ENCODE measurements around the gene IER5L.

The IER5L gene

DNA sequence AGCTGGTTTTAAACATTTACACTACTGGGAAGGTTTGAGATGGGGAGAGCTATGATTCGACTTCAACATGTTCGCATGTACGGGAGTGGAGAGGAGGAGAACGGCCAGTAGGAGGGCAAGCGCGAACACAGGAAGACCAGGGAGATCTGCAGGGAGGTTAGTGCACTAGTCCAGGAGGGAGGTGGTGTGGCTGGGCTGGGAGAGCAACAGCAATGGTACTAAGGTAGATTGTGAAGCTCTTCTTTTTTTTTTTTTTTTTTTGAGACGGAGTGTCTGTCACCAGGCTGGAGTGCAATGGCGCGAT lies 16.6 kb downstream of the IER5L start:
- no peak for DNase-seq (ENCODE audit: low read depth in 1 of 2, low spot score in 1 of 2)
- no peak for TF ChIP-seq JUND (IDR thresholded peaks at IDR 0.05; ENCODE audit: low read depth)
- in situ Hi-C loops (cut with HindIII; ENCODE audit: low pct_unique_long_range_greater_than_20kb, low sequenced_read_pairs), result no loop called here

DNA sequence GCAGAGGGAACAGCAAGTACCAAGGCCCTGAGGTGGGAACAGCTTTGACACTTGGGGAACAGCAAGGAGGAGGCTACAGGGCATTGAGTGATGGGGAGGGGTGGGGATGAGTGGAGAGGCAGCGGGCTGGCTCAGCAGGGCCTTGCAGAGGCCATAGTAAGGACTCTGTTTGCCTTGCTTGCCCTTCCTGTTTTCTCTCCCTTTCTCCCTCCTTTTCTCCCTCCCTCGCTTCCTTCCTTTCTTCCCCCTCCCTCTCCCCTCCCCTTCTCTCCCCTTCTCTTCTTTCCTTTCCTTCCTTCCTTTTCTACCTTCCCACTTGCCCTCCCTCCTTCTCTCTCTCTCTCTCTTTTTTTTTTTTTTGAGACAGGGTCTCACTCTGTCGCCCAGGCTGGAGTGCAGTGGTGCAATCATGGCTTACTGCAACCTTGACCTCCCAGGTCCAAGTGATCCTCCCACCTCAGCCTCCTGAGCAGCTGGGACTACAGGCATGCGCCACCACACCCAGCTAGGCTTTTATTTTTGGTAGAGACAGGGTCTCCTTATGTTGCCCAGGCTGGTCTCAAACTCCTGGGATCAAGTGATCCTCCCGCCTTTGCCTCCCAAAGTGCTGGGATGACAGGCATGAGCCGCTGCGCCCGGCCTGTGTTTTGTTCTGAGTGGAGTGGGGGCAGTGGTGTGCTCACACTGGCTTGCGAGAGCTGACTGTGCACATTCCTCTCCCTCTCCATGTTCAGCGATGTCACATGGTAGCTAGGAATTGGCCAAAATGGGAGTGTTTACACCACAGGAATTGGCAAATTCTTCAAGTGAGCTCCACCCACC lies 17.1 kb downstream of the IER5L start:
- in situ Hi-C loops (cut with HindIII; ENCODE audit: low pct_unique_long_range_greater_than_20kb, low sequenced_read_pairs), result no loop called here
- TF ChIP-seq JUND (IDR thresholded peaks at IDR 0.05; ENCODE audit: low read depth), result no peak
- peak in 1 of 2 experiments; percentile 59 for DNase-seq (ENCODE audit: low read depth in 1 of 2, low spot score in 1 of 2)

DNA sequence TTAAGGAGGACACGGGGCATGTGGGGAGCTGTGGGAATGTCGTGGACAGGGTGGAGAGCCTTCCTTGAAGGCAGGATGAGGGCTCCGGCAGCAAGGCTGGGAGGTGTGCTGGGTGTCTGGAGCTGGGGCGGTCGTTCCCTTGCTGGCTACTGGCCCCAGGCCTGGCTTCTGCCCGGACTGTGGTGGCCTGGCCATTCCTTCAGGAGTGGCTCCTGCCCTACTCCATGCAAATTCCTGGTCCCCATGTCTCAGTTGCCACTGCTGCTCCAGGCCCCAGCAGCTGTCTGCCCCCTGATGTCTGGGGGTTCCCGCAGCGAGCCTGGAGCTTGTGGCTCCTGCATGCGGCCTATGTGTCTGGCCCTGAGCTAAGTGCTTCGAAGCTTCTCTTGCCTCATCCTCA lies 21.9 kb downstream of the IER5L start:
- in situ Hi-C loops (cut with HindIII; ENCODE audit: low pct_unique_long_range_greater_than_20kb, low sequenced_read_pairs), result no loop called here

DNA sequence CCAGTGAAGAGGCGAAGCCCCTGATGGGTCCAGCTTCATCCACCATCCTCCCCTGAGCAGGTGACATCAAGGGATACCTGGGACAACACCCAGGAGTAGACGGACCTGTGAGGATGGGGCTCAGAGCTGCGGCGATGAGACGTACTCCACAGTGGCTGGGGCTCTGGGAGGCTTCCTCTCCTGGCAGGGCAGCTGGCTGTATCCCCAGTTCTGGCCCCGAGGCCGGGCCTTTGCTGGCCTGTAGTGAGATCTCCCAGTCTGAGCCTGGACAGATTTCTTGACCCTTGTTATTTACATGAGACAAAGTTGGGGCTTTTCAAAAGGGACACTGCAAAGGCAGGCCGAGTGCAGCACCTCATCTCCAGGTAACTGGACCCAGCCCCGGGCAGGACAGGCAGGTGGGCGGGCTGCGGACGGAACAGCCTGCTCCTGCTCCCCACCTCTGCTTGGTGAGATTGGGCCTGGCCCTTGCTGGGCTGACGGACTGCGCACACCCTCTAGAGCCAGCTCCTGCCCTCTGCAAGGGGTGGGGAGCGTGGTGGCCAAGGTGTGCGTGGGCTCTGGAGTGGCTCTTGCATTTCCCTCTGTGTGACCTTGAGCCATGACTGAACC lies 23.1 kb downstream of the IER5L start:
- in situ Hi-C loops (cut with HindIII; ENCODE audit: low pct_unique_long_range_greater_than_20kb, low sequenced_read_pairs), result no loop called here
- DNase-seq (ENCODE audit: low read depth in 1 of 2, low spot score in 1 of 2), result no peak
- TF ChIP-seq JUND (IDR thresholded peaks at IDR 0.05; ENCODE audit: low read depth), result no peak

More for the DNA sequence above, 21.9 kb downstream of the IER5L start:
- TF ChIP-seq JUND (IDR thresholded peaks at IDR 0.05; ENCODE audit: low read depth), result no peak
- no peak for DNase-seq (ENCODE audit: low read depth in 1 of 2, low spot score in 1 of 2)

DNA sequence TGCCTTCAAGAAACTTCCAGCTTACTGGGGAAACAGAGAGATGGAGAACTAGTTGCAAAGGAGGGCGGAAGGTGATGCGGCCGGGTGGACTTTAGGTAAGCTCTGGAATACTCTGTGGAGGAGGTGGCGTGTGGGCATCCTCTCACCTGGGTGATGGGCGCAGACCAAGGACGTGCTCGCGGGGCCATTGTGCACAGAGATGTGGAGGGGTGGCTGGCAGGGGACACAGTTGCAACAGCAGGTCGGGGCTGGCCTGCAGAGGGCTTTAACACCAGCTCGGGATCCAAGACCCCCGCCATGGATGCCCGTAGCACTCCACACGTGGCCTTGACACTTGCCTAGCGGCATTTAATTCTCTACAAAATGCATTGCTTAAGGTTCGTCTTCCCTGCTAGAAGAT lies 26.6 kb downstream of the IER5L start:
- TF ChIP-seq JUND (IDR thresholded peaks at IDR 0.05; ENCODE audit: low read depth), result no peak
- DNase-seq (ENCODE audit: low read depth in 1 of 2, low spot score in 1 of 2), result no peak
- in situ Hi-C loops (cut with HindIII; ENCODE audit: low pct_unique_long_range_greater_than_20kb, low sequenced_read_pairs), result no loop called here

DNA sequence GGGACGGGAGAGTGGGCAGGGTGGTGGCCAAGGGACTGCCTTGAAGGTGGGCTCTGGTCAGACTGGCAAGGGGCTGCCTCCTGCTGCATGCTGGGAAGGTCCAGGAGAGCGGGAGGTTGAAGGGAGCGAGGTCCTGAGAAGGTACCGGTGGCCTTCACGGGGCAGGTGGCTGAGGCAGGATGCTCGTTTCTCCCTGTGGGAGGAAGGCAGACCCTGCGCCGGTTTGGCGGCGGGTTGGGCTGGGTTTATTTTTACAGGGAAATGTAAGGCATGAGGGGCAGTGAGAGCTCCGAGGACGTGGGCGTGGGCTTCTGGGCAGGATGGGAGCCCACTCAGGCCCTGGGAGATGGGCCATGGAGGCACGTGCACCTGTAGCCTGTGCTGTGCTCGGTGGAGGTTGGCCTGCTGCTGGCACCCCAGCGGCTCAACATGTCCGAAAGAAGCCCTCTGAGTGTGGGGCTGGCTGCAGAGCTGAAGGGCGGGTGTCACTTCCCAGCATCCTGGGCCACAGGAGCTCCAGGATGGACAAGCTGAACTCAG lies 27.3 kb downstream of the IER5L start:
- DNase-seq (ENCODE audit: low read depth in 1 of 2, low spot score in 1 of 2), result no peak
- in situ Hi-C loops (cut with HindIII; ENCODE audit: low pct_unique_long_range_greater_than_20kb, low sequenced_read_pairs), result no loop called here
- TF ChIP-seq JUND (IDR thresholded peaks at IDR 0.05; ENCODE audit: low read depth), result no peak

DNA sequence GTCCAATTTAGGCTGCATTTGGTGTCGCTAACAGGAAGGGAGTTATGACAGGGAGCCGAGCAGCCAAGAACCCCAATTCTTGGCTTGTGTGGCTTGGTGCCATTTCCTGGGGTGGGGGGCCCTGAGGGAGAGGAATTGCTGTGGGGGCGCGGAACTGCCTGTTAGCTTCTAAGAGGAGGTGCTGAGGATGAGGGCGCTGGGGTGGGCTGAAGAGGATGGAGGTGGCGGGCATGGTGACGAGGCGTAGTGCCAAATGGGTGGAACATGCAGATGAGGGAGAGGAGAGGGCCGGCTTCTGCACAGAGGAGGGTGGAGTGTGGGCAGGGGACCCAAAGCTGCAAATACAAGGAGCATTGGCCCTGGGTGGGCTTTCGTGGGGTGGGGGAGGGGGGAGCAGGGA lies 27.9 kb downstream of the IER5L start:
- in situ Hi-C loops (cut with HindIII; ENCODE audit: low pct_unique_long_range_greater_than_20kb, low sequenced_read_pairs), result no loop called here
- DNase-seq (ENCODE audit: low read depth in 1 of 2, low spot score in 1 of 2), result no peak
- no peak for TF ChIP-seq JUND (IDR thresholded peaks at IDR 0.05; ENCODE audit: low read depth)

DNA sequence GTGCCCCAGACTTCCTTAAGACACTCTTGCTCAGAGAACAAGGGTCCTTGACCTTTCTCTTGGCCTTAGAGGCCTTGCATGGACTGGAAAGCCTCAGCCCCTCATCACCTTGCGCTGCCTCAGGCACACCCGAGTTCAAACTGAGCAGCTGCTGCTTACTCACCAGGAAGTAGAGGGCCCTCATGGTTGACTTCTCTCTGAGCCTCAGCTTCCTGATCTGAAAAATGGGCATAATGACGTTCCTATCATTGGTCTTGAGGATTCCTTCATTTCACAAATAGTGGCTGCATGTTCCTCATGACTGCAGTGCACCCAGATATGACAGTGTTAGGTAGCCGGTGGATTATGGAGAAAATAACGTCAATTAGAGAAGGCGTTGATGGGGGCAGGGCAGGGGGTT lies 28.6 kb downstream of the IER5L start:
- no peak for DNase-seq (ENCODE audit: low read depth in 1 of 2, low spot score in 1 of 2)
- TF ChIP-seq JUND (IDR thresholded peaks at IDR 0.05; ENCODE audit: low read depth), result no peak
- in situ Hi-C loops (cut with HindIII; ENCODE audit: low pct_unique_long_range_greater_than_20kb, low sequenced_read_pairs), result no loop called here

DNA sequence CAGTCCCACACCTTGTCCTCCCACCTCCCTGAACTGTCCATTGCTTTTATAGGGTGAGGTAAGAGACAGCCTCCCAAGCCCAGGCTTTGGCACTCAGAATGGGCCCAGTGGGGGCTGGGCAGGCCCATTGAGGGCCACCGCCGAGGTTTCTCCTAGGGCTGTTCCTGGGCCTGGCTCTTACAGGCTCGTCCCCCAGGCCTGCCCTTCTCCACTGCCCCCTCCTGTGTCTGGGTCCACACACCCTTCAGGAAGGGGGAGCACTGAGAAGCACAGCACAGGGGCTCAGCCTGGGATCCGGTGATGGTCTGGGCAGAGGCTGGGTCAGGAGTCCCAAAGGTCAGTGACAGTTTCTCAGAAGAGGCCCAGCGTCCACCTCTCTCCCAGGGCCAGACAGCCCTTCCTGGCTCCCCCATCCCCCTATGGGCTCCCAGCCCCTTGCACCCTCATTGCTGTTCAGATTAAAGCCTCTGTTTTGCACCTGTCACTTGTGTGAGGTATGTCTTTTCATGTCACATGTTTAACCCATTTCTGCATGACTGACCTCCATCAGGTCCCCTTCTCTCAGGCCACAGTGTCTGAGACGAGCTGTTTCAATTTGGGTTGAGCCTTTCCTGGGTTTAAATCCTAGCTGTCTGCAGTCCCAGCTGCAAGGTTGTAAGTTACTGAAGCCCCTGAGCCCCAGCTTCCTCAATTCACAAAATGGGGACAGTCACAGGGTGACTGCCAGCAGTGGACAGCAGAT lies 29.4 kb downstream of the IER5L start:
- in situ Hi-C loops (cut with HindIII; ENCODE audit: low pct_unique_long_range_greater_than_20kb, low sequenced_read_pairs), result no loop called here
- DNase-seq (ENCODE audit: low read depth in 1 of 2, low spot score in 1 of 2), result no peak
- TF ChIP-seq JUND (IDR thresholded peaks at IDR 0.05; ENCODE audit: low read depth), result no peak

DNA sequence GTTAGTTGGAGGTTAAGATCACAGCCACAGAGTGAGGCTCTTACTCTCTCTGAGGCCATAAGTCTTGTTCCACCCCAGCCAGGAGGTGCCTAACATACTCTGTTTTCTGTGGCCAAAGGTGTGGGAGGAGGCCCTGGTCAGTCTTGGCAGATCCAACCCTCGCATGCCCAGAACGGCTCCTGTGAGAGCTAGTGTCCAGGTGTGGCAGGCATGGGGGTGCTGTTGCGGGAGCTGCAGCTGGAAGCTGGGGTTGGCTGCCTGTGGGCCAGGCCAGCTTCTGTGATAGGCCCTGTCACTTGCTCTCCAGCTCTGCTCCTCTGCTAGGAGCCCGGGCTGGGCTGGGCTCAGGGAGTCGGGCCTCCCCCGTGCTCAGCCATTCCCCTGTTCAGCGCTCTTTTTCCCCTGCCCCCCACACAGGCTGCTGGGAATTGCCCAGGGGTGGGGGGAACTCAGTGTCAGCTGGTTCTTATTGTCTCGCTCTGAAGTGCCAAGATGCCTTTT lies 31.6 kb downstream of the IER5L start:
- no peak for DNase-seq (ENCODE audit: low read depth in 1 of 2, low spot score in 1 of 2)
- no peak for TF ChIP-seq JUND (IDR thresholded peaks at IDR 0.05; ENCODE audit: low read depth)
- in situ Hi-C loops (cut with HindIII; ENCODE audit: low pct_unique_long_range_greater_than_20kb, low sequenced_read_pairs), result no loop called here

DNA sequence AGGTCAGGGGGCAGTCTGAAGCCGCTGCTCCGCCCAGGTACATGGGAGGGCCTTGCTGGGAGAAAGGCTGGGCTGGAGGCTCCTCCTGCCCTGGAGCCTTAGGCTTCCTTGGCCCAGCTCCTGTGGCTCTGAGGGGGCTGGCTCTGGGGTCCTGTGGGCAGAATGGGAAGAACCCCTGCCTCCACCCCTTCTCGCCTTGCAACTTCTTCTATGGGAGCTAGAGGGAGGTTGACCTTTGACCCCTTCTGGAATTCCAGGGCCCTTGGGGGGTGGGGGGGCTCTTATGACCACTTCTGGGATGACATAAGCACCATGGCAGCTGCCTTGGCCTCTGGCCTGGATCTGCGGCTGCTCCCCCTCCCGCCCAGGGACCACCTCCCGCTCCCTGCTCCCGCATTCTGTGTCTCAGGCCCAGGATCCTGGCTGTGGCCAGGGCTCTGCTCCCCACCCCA lies 32.2 kb downstream of the IER5L start:
- no peak for TF ChIP-seq JUND (IDR thresholded peaks at IDR 0.05; ENCODE audit: low read depth)
- in situ Hi-C loops (cut with HindIII; ENCODE audit: low pct_unique_long_range_greater_than_20kb, low sequenced_read_pairs), result no loop called here
- DNase-seq (ENCODE audit: low read depth in 1 of 2, low spot score in 1 of 2), result peak in 1 of 2 experiments; percentile 55

DNA sequence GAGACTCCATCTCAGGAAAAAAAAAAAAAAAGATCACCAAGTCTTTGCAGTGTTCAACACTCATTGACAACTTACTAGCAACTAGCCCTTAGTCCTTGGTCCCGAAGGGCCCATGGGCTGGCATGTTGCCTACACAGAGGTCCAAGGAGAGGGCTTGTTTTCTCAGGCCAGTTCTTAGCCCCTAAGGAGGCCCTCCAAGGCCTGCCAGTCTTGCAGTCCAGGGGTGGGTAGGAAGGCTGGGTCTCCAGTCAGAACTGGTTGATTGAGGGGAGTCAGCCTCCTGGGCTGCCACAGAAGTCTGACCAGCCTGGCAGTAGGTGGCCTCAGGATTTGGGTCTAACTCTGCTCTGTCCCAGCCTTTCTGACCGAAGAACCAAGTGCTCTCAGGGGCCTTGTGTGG lies 32.7 kb downstream of the IER5L start:
- in situ Hi-C loops (cut with HindIII; ENCODE audit: low pct_unique_long_range_greater_than_20kb, low sequenced_read_pairs), result no loop called here
- DNase-seq (ENCODE audit: low read depth in 1 of 2, low spot score in 1 of 2), result no peak
- no peak for TF ChIP-seq JUND (IDR thresholded peaks at IDR 0.05; ENCODE audit: low read depth)

All from T47D (cell line).